GM23248 (cell line): ENCODE measurements around the gene ARMH3.

ENCODE experiments used
- EZH2 ChIP-seq: fragments of 200-600 bp; sonication (generic); IDR thresholded peaks from 2 replicates; pipeline ENCODE4 v1.6.1; 2018; ENCODE audit warnings: antibody characterized with exemption, mild to moderate bottlenecking; ENCODE audit not compliant: insufficient read depth, poor library complexity, severe bottlenecking
- EZH2phosphoT487 ChIP-seq: fragments of 200-600 bp; sonication (generic); IDR thresholded peaks from 2 replicates; pipeline ENCODE4 v1.6.1; 2018; ENCODE audit warnings: antibody characterized with exemption, moderate library complexity, mild to moderate bottlenecking, low read depth; ENCODE audit not compliant: insufficient read depth

GRCh38 chr10:101969412-101969922, 86.5 kb downstream of the ARMH3 start:
- TF ChIP-seq EZH2phosphoT487 (no peak), EZH2 (no peak)
